GM11168 (cell line): ENCODE data around the gene CCDC93.

Experiments
- in situ Hi-C: fragments of 300-500 bp; cut with MboI; formaldehyde crosslinking; loops from one replicate; pipeline ENCODE4 v1.12.0; 2022; ENCODE audit warnings: low sequenced_read_pairs; ENCODE audit not compliant: unreplicated experiment

Gene CCDC93

DNA sequence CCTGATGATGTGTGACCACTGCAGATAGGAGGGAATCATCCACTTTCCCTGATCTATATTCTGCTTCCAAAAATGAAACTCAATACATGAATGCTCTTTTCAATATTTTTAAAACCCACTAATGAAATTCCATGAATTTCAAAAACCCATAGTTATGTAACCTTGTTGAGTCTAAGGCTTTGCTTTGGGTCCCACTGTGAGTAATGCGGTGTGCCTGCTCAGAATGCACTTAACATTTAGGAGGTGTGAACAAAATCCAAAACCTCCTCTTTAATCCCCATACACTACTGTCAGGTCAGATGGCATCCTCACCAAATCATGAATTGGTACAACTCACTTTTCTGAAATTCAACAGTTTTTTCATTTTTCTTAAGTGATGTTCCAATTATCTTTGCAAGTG, 50.4 kb downstream of the CCDC93 start:
- in situ Hi-C loops = no loop called here

DNA sequence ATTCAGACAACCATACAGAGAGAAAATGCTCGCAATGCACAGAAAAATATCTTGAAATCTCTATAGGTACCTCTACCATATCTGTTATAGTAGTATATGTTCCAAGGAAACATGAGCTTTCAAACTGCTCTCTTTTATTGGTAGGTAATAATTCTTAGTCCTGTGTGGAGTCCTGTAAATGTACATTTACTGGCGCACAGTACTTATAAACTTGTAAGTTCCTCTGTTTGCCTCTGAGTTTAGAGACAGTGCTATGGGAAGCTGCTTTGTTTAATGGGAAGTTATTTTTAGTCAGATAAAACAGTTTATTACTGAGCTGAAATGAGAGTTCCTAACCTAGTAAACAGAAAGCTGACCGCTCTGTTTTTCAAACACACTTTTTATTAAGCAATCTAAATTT, 52.7 kb downstream of the CCDC93 start:
- in situ Hi-C loops = no loop called here

DNA sequence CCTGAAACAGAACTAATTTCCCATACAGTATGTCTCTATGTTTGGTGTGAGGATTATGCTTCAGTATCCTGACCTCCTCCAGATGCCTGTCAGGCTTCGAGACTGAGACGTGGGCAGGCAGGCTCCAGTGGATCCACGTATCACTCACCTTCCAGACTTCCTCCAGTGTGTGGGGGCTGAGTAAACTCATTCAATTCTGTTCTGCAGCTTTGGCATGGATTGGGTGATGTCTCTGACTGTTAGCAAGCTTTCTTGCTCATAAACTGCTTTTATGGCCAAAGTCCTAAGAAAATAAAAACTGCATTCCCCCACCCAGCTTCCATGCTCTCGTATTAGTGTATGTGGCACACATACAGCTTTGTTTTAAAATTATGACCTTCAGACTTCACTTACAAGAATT, 53.6 kb downstream of the CCDC93 start:
- in situ Hi-C loops = no loop called here

DNA sequence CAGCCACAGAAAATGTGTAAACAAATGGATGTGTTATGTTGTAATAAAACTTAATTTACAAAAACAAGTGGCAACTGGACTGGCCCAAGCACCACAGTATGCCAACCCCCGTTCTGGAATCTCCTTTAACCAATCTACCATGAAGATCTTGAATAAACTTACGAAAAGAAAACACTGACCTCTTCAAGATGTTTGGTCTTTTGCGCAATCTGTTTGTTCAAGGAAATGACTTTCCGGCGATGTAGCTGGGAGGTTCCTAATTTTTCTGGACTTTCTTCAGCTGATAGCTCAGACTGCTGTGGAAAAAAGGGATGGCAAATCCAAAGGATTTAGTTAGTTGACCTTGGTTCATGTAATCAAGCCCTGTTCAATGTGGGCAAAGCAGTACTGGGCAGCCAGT, 55.7 kb downstream of the CCDC93 start:
- in situ Hi-C loops = no loop called here

DNA sequence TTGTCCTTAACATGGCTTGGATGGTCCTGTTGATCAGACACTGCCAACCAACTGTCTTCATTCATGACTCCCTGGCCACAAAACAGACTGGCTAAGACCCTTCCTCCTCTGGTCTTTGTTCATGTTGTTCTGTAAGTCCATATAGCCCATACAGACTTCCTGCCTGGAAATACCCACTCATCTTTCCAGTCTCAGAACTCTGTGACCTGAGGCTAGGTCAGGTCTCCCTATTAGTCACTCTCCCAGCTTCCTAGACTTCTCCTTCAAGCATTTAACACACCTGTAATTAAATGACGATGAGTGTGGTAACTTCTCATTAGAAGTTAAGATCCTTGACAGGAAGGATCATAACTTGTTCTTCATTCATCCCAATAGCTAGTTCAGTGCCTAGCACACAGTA, 56.3 kb downstream of the CCDC93 start:
- in situ Hi-C loops = no loop called here

DNA sequence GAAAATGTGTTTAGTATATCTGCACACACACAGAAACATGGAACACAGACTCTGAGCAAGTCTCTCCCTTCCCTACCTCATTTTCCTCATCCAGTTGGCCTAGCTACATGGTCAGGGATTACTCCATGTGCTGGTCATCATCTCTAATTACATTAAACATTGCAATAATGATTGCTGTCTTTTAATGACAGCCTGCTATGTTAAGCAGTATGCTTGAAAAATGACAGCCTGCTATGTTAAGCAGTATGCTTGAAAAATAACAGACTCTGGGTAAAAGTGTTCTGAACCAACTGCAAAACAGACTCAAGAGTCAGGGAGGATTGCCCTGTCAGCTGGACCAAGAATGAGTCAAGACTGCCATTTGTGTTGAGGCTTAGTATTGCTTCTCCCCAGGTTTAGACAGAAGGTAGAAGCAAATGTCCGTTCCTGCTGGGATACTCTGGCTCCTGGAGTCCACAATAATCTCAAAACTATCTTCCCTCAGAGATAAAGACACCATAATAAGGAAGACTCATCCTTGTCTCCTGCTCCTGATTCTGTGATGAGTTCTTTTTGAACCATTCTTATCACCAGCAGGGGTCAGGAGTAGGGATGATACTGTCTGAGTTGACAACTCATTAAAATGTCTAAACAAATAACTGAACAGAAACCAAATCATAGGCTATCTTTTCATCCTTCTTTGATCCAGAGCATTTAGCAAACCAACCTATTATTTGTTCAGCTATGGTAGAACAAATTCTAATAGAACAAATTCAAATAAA, 57.7 kb downstream of the CCDC93 start:
- in situ Hi-C loops = no loop called here

DNA sequence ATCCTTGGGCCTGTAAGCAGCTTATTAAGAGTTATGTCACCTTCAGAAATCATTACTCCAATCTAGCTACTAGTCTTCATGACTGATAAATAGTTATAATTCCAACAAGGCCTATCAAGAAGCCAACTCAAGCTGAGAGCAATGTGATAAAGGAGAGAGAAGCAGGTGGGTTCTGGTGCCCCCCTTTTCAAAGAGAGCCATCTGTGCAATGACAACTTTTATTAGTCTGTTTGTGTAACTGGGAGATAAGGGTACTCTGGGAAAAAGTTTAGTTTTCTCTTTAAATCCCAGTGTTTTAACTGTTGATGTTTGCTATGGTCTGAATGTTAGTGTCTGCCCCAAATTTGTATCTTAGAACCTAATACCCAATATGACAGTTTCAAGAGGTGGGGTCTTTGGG, 60.6 kb downstream of the CCDC93 start:
- in situ Hi-C loops = no loop called here

DNA sequence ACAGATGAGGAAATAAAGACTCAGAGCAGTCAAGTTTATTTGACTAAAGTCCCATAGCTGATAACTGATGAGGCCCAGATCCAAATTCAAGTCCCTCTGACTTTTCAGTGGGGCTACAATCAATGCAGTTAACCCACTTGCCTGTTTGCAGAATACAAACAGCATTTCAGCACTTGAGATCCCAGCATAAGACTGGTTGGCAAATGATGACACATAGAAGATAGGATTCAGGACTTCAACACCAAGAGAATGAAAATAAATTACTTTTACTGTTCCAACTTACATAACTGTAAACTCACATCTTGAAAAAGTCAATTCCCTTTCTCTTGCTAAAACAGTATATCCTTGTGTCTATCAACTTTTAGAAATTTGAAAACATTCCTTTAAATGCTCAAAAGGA, 61.2 kb downstream of the CCDC93 start:
- in situ Hi-C loops = no loop called here

DNA sequence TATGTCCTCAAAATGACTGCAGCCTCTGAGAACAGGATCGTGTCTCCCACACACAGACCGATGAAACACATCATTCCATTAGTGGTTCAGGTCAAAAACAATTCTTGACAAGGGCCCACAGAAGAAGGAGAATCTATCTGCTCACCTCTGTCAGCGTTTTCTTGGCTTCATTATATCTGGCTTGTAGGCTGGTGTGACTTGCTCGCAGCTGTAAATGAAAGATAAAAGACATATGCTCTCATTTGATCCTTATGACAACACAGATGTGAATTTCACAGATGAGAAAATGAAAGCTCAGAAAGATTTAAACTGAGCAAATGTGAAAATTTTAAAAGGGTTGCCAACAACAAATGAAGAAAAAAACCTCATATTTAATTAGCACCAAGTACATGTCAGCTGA, 61.6 kb downstream of the CCDC93 start:
- in situ Hi-C loops = no loop called here

DNA sequence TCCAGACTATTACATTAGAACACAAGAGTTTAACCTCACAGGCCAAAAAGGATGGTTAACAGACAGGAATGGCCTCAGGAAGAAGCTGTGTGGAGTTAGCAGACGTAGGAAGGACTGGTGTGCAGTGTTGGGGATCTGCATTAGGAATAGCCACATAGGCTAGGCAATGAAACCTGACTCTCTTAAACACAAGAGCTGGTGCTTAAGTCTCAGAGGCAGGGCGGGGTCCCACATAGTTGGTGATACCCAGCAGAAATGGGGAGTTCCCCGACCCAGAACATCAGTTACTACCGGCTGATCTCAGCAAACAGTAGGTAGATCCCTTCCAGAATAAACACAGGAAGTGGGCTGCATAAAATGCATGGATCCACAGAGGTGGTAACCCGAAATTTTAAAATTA, 64.1 kb downstream of the CCDC93 start:
- in situ Hi-C loops = no loop called here

DNA sequence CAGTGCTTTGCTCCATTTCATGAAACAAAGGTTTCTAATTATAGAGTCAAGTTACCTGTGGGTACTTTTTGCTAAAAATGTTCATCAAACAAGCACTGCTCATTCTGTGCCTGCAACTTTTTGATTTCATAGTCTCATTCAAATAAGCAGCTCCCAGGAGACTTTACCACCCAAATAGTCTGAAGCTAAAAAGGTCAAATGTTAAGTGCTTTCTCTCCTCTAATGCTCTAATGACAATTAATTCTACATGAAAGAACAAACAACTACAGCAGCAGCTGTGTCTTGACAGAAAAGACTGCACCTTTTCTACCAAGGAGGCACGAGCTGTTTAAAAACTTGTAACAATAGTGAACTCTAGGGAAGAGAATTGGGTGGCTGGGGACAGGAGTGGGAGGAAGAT, 65.3 kb downstream of the CCDC93 start:
- in situ Hi-C loops = no loop called here

DNA sequence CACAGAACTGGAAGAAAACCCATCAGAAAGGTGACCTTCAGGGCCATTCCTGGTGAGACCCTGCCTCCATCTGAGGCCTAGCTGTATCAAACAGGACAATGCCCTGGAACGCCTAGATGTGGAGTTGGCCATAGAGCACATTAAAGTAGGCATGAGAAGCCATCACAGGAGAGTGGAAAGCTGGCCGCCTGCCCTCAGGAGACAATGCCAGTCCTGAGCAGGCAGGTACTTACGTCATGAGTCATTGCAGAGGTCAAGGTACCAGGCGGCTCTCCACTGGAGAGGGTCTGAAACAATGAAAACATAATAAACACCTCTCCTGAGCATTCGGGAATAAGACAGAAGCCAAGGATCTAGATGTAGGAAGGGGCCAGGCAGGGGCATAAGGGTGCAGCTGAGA, 68.6 kb downstream of the CCDC93 start:
- in situ Hi-C loops = no loop called here

DNA sequence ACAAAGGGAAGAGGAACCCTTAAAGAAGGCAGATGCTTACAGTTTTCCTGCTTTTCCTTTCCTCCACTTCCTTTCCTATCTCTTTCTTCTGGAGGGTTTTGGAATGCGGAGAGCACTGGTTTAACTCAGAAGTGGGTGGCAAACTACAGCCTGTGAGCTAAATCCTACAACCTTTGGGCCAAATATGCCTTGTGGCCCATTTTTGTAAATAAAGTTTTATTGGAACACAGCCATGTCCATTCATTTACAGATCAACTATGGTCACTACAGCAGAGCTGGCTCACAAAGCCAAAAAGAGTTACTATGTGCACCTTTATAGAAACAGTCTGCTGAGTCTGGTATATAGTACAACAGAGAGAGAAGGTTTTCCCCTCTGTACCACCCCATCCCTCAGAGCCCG, 69.1 kb downstream of the CCDC93 start:
- in situ Hi-C loops = no loop called here

DNA sequence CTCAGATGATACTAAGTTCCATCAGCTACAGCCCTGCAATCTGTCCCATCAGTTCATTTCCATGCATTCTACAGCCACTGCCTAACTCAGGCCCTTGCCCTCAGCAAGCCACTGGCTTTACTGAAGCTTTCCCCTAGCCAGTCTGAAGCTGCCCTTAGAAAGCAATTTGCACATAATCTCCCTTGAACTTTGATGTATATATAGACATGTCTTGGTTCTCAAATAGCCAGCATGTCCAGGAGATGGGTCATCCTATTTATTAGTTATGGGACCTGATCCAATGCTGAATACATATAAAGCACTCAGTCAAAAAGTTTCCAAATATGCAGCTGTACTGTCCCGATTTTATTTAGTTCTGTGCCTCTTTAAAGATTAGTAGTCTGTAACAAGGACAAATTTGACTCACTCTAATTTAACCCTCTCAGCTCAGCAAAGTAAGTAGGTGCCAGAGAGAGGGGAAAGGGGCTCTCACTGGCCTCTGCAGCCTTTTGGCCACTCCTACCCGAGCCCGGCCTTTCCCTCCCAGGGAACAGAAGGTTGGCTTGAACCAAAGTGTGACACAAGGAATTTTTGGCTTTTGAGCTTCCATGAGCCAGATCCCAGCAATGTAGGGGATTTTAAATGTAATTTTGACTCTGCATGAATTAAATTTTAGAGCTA, 70.7 kb downstream of the CCDC93 start:
- in situ Hi-C loops = no loop called here

DNA sequence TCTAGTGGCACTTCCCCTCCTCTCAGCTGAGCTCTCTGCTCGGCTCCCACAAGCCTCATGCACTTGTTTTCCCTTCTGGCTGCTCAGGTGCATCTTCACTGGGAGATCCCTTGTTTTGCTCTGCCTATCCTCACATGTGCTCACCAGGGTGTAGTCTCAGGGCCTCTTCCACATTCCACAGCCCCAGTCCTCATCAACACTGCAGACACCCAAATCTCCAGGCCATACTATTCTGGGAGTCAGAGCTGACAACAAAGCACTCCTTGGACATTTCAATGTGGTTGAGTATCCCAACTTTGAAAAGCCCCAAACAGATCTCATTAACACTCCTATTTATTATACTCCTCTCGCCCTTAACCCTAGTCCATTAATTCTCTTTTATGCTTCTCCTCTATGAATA, 71.3 kb downstream of the CCDC93 start:
- in situ Hi-C loops = no loop called here

DNA sequence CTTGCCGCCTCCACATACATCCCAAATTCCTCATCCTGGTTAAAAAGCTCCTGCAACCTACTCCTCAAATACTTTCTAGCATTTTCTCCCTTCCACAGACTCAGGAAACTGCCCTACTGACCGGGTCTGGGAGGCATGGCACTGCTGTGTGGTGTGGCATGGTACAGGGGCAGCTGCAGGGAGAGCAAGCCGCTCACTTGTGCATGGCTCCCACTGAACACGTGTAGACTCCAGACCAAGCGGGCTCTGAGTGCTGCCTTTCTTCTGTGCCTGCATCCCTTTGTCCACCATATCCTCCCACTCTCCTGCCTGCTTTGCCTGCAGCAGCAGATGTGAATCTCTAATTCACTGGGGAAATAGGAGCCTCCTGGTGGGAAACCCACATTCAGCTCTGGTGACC, 72.2 kb downstream of the CCDC93 start:
- in situ Hi-C loops = no loop called here

DNA sequence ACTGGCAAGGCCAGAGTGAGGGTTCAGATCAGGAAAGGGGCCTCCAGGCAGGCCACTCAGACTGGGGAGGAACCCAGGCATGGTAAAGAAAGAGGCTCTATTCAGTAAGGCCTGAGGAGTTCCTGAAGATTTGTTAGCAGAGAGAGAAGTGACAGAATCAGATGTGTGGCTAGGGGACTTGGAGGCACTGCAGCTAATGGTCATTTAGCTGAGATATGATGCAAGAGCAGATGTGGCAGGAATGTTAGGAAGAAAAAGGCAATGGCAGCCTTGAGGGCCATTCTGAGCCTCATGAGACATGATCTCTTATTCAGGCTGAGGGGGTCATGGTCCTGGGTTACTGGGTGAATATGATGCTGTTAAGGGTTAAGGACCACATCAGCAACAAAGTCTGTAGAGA, 73.4 kb downstream of the CCDC93 start:
- in situ Hi-C loops = no loop called here

DNA sequence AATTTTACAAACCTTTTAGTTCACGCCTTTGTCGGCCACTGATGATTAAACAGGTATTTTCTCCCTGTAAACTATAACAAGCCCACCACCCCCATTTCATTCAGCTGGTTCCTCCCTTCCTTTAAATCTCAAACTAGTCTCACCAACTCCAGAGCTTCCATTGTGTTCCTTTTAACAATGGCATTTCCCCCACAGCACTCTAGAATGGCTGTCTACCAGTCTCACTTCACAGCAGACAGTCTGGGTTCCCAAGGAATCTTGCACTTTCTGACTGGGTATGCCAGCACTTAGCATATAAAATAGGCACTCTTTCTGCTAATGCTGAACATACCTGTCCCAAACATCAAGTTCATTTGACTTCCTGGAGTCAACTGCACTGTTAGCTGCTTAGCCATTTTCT, 75.3 kb downstream of the CCDC93 start:
- in situ Hi-C loops = no loop called here

DNA sequence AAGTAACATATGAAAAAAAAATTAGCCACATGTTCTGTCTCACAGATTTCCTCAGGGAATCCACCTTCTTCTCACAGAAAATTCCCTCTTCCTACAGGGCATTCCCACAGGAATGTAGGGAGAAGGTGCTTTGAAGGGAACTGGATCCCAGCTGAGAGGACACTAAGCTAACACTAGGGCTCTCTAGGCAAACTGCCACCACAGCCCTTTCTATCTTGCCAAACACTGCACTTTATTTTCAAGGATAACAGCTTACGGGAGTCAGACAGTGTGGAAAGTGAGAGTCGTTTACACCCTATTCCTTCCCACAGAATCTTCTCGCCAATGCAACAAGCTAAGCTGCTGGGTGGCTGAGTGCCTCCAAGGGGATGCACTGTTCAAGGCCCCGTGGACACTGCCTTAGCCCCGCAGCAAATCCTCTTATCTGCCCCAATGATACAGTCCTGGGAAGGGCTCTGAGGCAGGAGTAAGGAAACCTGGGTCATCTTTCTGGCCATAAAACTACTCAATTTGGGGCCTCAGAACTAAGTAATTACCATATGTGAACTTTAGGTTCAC, 76.9 kb downstream of the CCDC93 start:
- in situ Hi-C loops = no loop called here

DNA sequence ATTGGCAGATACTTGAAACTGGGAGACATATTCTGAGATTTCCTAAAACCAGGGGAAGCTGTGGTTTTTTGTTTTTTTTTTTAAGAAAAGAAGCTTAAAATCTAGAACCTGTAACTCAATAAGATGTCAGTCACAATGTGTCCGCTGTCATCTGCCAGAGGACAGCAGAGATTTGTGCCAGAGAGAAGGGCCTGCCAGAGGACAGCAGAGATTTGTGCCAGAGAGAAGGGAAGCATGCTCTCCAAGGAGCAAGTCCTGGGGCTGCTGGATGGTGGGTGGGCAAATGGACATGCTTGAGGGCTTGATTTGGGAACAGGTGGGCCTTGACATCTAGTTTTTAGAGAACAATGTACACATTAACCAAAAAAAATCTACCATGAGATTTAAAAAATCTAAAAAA, 77.9 kb downstream of the CCDC93 start:
- in situ Hi-C loops = no loop called here

DNA sequence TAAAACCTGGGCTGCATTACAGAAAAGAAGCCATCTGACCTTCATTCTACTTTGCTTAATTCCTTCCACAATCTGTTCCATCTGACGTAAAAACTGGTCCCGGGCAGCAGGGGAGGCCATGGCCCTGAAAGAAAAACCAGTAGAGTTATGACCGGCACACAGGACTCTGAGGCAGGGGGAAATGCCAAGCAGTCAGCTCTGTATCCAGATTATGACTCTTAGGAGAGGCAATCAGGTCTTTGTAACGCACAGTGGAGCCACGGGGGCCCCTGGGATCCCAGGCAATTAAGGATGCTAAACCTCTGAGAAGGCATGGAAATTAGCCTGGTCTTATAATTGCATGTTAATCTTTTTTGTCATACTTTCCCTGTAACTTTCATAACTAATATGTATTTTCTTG, 78.4 kb downstream of the CCDC93 start:
- in situ Hi-C loops = no loop called here

DNA sequence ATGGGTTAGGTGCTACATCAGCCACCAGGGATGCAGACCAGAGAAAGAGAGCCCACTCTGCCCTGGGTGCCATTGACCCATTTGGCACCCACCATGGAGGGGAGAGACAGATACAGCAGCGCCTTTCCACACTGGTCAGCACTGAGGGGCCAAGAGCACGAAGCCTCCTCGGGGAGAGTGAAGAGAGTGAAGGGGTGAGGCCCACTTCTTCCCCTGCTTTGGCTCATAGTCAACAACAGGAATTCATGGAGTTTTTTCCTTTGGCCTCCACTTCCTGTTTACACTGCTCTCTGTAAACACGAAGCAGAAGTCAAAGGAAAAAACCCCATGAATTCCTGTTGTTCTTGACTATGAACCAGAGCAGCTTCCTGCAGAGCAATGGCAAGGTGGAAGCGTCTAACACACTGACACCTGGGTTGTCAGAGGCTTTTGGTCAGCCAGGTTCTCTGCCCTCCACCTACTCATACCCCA, 80.0 kb downstream of the CCDC93 start:
- in situ Hi-C loops = no loop called here
